MM.1S (cell line): ENCODE data around the gene AAMDC.

Source experiments
- DNase-seq: peaks from one replicate; pipeline ENCODE4 v3.0.0-alpha.2; 2015
- H2AFZ ChIP-seq: fragments of 300-600 bp; sonication (generic); 2 replicates; pipeline ENCODE4 v1.6.0; 2016; ENCODE audit warnings: antibody characterized with exemption, low read length
- H3F3A ChIP-seq: fragments of 300-600 bp; sonication (generic); 2 replicates; pipeline ENCODE4 v1.6.1; 2016; ENCODE audit warnings: mild to moderate bottlenecking, antibody characterized with exemption, low read length, moderate library complexity, mixed read lengths; ENCODE audit not compliant: insufficient read depth
- H3K27ac ChIP-seq: fragments of 300-600 bp; sonication (generic); 2 replicates; pipeline ENCODE4 v1.5.1; 2016; ENCODE audit warnings: mild to moderate bottlenecking, low read length
- H3K27me3 ChIP-seq: fragments of 300-600 bp; sonication (generic); replicated peaks from 2 replicates; pipeline ENCODE4 v1.6.0; 2016; ENCODE audit warnings: low read length; ENCODE audit not compliant: insufficient read depth
- H3K36me3 ChIP-seq: fragments of 300-600 bp; sonication (generic); replicated peaks from 2 replicates; pipeline ENCODE4 v1.6.1; 2016; ENCODE audit warnings: mild to moderate bottlenecking, low read length, mixed read lengths; ENCODE audit not compliant: insufficient read depth
- H3K4me1 ChIP-seq: fragments of 300-600 bp; sonication (generic); 2 replicates; pipeline ENCODE4 v1.6.1; 2016; ENCODE audit warnings: low read length, mixed read lengths
- H3K4me2 ChIP-seq: fragments of 300-600 bp; sonication (generic); 2 replicates; pipeline ENCODE4 v1.6.0; 2016; ENCODE audit warnings: low read depth, low read length
- H3K4me3 ChIP-seq: fragments of 300-600 bp; sonication (generic); 2 replicates; pipeline ENCODE4 v1.5.1; 2016; ENCODE audit warnings: low read length, mixed read lengths
- H3K79me2 ChIP-seq: fragments of 300-600 bp; sonication (generic); 2 replicates; pipeline ENCODE4 v1.6.1; 2016; ENCODE audit warnings: mixed run types, low read length, mixed read lengths
- H3K9ac ChIP-seq: fragments of 300-600 bp; sonication (generic); 2 replicates; pipeline ENCODE4 v1.6.1; 2016; ENCODE audit warnings: low read length, mixed read lengths
- H3K9me2 ChIP-seq: fragments of 300-600 bp; sonication (generic); replicated peaks from 2 replicates; pipeline ENCODE4 v1.6.1; 2016; ENCODE audit warnings: mild to moderate bottlenecking, low read length, mixed read lengths; ENCODE audit not compliant: insufficient read depth
- H3K9me3 ChIP-seq: fragments of 300-600 bp; sonication (generic); replicated peaks from 2 replicates; pipeline ENCODE4 v1.6.1; 2016; ENCODE audit warnings: mild to moderate bottlenecking, low read length, mixed read lengths; ENCODE audit not compliant: insufficient read depth
- H4K20me1 ChIP-seq: fragments of 300-600 bp; sonication (generic); 2 replicates; pipeline ENCODE4 v1.6.1; 2016; ENCODE audit warnings: mild to moderate bottlenecking, low read length, moderate library complexity, mixed read lengths; ENCODE audit not compliant: insufficient read depth
- CTCF ChIP-seq: fragments of 300-600 bp; sonication (generic); IDR thresholded peaks from 2 replicates; pipeline ENCODE4 v1.5.1; 2016; ENCODE audit warnings: antibody characterized with exemption, low read length, mixed read lengths
- EZH2 ChIP-seq: fragments of 300-600 bp; sonication (generic); optimal IDR thresholded peaks from 2 replicates; pipeline ENCODE3; 2017; ENCODE audit warnings: low read depth, mild to moderate bottlenecking, antibody characterized with exemption, low read length, mixed read lengths
- EZH2phosphoT487 ChIP-seq: fragments of 300-600 bp; sonication (generic); IDR thresholded peaks from 2 replicates; pipeline ENCODE4 v1.6.1; 2018; ENCODE audit warnings: antibody characterized with exemption, low read length

AAMDC gene

DNA sequence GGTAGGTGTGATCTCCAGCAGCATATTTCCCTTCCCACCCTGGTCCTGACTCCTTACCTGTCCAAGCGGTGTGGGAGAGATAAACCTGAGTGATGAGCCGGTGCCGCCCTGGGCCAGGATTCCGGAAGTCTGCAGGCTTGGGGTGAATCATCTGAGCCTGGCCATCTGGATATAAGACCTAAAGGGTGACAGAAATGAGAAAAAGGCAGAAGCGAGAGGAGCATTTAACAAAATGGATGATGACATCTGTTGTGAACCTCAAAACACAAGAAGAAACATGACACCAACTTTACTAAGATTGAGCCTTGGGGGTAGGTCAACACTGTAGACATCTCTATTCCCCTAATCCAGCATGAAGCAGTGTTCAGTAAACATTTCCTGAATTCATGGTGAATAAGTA is 62.8 kb downstream of the AAMDC start:
- no peaks in the 10 kb centered on the region for H3K36me3 ChIP-seq
- H3K27ac ChIP-seq = no peak overlapping the region
- no peaks in the 10 kb centered on the region for H3K9me3 ChIP-seq
- peaks cover 14% of the 10 kb centered on the region for H3F3A ChIP-seq
- H3K79me2 ChIP-seq = no peaks in the 10 kb centered on the region
- TF ChIP-seq EZH2 = no peak
- H3K9me2 ChIP-seq = no peaks in the 10 kb centered on the region
- DNase-seq = no peak
- no peaks in the 10 kb centered on the region for H4K20me1 ChIP-seq
- peaks cover 18% of the 10 kb centered on the region for H3K4me1 ChIP-seq
- H3K27me3 ChIP-seq = no peaks in the 10 kb centered on the region
- no peak overlapping the region for H2AFZ ChIP-seq
- H3K4me2 ChIP-seq = no peak overlapping the region
- H3K9ac ChIP-seq = no peak overlapping the region
- H3K4me3 ChIP-seq = no peak overlapping the region

DNA sequence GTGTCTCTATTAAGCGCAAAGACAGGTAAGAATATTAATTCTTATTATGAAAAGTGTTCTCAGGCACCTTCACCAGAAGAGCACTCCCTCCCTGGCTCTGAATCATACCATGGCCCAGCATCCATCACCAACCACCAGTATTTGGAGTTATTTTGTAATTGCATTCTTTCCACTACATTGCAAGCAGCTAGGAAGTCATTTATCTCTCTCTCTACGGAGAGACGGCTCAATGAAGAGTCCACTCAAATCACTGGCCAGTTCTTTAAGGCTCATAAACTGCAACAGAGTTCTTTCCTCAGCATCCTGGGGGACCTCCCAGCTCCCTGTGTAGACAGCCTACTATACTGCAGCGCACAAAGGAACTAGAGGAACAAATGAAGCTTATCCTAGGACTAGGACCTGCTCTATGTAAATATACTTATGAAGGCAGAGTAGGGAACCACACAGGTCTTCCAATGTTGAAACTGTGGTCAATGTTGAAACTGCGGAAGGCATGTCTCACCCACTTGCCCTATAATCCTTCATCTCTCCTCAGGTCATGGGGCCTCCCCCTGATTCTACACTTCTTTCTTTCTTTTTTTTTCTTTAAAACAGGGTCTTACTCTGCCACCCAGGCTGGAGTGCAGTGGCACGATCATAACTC is 63.4 kb downstream of the AAMDC start:
- Histone ChIP-seq H3K27ac (no peak overlapping the region), H2AFZ (no peak overlapping the region), H3K9me2 (no peaks in the 10 kb centered on the region), H3K4me1 (peaks cover 13% of the 10 kb centered on the region), H3K79me2 (no peaks in the 10 kb centered on the region), H3K27me3 (no peaks in the 10 kb centered on the region), H3K9me3 (no peaks in the 10 kb centered on the region), H3F3A (peaks cover 8% of the 10 kb centered on the region), H3K9ac (no peak overlapping the region), H3K36me3 (no peaks in the 10 kb centered on the region), H3K4me2 (no peak overlapping the region), H3K4me3 (no peak overlapping the region), H4K20me1 (no peaks in the 10 kb centered on the region)
- TF ChIP-seq EZH2 (no peak), EZH2phosphoT487 (no peak), CTCF (no peak)
- no peak for DNase-seq

GRCh38 chr11:77884829-77885190 is 63.9 kb downstream of the AAMDC start:
- no peaks in the 10 kb centered on the region for H3K36me3 ChIP-seq

More at GRCh38 chr11:77884829-77885190, 63.9 kb downstream of the AAMDC start:
- Histone ChIP-seq H3F3A (peaks cover 3% of the 10 kb centered on the region; the same call in 1 of the 2 replicates), H3K4me1 (peaks cover 8% of the 10 kb centered on the region), H3K4me2 (no peak overlapping the region), H3K9me2 (no peaks in the 10 kb centered on the region), H3K9me3 (no peaks in the 10 kb centered on the region), H3K9ac (no peak overlapping the region), H3K27ac (no peak overlapping the region), H3K4me3 (no peak overlapping the region), H3K79me2 (no peaks in the 10 kb centered on the region), H3K27me3 (no peaks in the 10 kb centered on the region), H4K20me1 (no peaks in the 10 kb centered on the region), H2AFZ (no peak overlapping the region)
- no peak for DNase-seq
- TF ChIP-seq EZH2phosphoT487 = no peak
- TF ChIP-seq CTCF = no peak
- TF ChIP-seq EZH2 = no peak
